ENCODE data around the gene PLAC1. TPM values are rescaled to one million over a fixed set of nuclear protein-coding genes. Genes with fewer than 3 reads are reported as not detected.

PLAC1 gene
- total RNA-seq, 2 donors from 2014 or later, result not detected

GRCh38 chrX:134562002-134562401 is 96.3 kb downstream of the PLAC1 start:
- Histone ChIP-seq H3K9me3 (no peaks in the 10 kb centered on the region), H3K4me3 (no peak overlapping the region), H3K27ac (no peak overlapping the region), H3K36me3 (no peaks in the 10 kb centered on the region), H3K9ac (ENCODE audit: low read depth in 2 of 2, low read length in 2 of 2) (no peak overlapping the region), H3K27me3 (no peaks in the 10 kb centered on the region), H3K4me1 (no peaks in the 10 kb centered on the region)
- intact Hi-C loops (cut with DNase I), result no loop called here
- DNase-seq, result no peak
- no peak for TF ChIP-seq CTCF (IDR thresholded peaks at IDR 0.05)

- Histone ChIP-seq H3K9me3 (no peaks in the 10 kb centered on the region), H3K4me3 (no peak overlapping the region), H3K9ac (ENCODE audit: low read depth in 2 of 2, low read length in 2 of 2) (no peak overlapping the region), H3K27ac (no peak overlapping the region), H3K27me3 (no peaks in the 10 kb centered on the region), H3K36me3 (no peaks in the 10 kb centered on the region), H3K4me1 (no peaks in the 10 kb centered on the region)
- no peak for TF ChIP-seq CTCF (IDR thresholded peaks at IDR 0.05)
- intact Hi-C loops (cut with DNase I), result no loop called here
- no peak for DNase-seq
Measured at GRCh38 chrX:134558133-134558532, 100.1 kb downstream of the PLAC1 start.

- intact Hi-C loops (cut with DNase I), result no loop called here
- no peak for DNase-seq
- Histone ChIP-seq H3K27ac (no peak overlapping the region), H3K4me1 (no peaks in the 10 kb centered on the region), H3K9ac (ENCODE audit: low read depth in 2 of 2, low read length in 2 of 2) (no peak overlapping the region), H3K4me3 (no peak overlapping the region), H3K27me3 (peaks cover 20% of the 10 kb centered on the region), H3K36me3 (no peaks in the 10 kb centered on the region), H3K9me3 (no peaks in the 10 kb centered on the region)
- TF ChIP-seq CTCF (IDR thresholded peaks at IDR 0.05), result no peak
Measured at GRCh38 chrX:134554291-134554690, 104.0 kb downstream of the PLAC1 start.

GRCh38 chrX:134552351-134552750 is 105.9 kb downstream of the PLAC1 start:
- Histone ChIP-seq H3K27ac (no peak overlapping the region), H3K36me3 (no peaks in the 10 kb centered on the region), H3K27me3 (peaks cover 32% of the 10 kb centered on the region), H3K4me1 (no peaks in the 10 kb centered on the region), H3K4me3 (no peak overlapping the region), H3K9ac (ENCODE audit: low read depth in 2 of 2, low read length in 2 of 2) (no peak overlapping the region), H3K9me3 (no peaks in the 10 kb centered on the region)
- intact Hi-C loops (cut with DNase I), result no loop called here
- no peak for TF ChIP-seq CTCF (IDR thresholded peaks at IDR 0.05)
- no peak for DNase-seq

GRCh38 chrX:134551376-134552048 is 106.8 kb downstream of the PLAC1 start:
- H3K4me1 ChIP-seq, result no peaks in the 10 kb centered on the region
- no peak for TF ChIP-seq CTCF (IDR thresholded peaks at IDR 0.05)
- peaks cover 41% of the 10 kb centered on the region for H3K27me3 ChIP-seq
- H3K9me3 ChIP-seq, result no peaks in the 10 kb centered on the region
- no peak for DNase-seq
- H3K9ac ChIP-seq (ENCODE audit: low read depth in 2 of 2, low read length in 2 of 2), result no peak overlapping the region
- H3K4me3 ChIP-seq, result no peak overlapping the region
- intact Hi-C loops (cut with DNase I), result no loop called here
- no peaks in the 10 kb centered on the region for H3K36me3 ChIP-seq
- no peak overlapping the region for H3K27ac ChIP-seq

Measured in colonic mucosa (tissue), 4 donors.